Left colon (tissue), 2 donors: Measurements from ENCODE around the gene HDAC3. TPM values are rescaled to one million over a fixed set of nuclear protein-coding genes. Genes with fewer than 3 reads are reported as not detected.
A peak's percentile ranks its signal among the peaks of the same experiment; 100 is the strongest.
"Not testable (repeated sequence)": the region's sequence is repeated elsewhere in the genome, so short reads cannot be mapped to it uniquely, and the experiment has no call there.

Experiments used
- ATAC-seq: fragments of 200-7000 bp; cut with Tn5 transposase; one replicate; pipeline ENCODE4 v1.9.1; 2020; ENCODE audit warnings: mild to moderate bottlenecking, moderate library complexity
- DNase-seq, 2 donors: peaks; one replicate each; pipeline ENCODE4 v3.0.0-alpha.2; 2020
- intact Hi-C, 2 donors: fragments of 100-400 bp; cut with DNase I in 1 of 2; cut with micrococcal nuclease in 1 of 2; formaldehyde crosslinking; loops; one replicate each; pipeline versions ENCODE4 v1.11.2 to v1.14.0; 2022; cut with DNase I, micrococcal nuclease
- total RNA-seq, 2 donors: library from RNA; stranded (reverse); fragmentation: NEBNext Ultra II Directional; extraction: Animal tissue kit (Norgen Biotek cat#: 25700); gene quantifications; one replicate each; pipeline ENCODE4 v1.2.1, GENCODE V29; 2021
- donor health status: DM: no; HTN: no; CAD: no.
- donor health status: DM: yes; HTN: yes; CAD: no.

The HDAC3 gene
- total RNA-seq, 2 donors from 2014 or later = 37.8 to 40.5 TPM

DNA sequence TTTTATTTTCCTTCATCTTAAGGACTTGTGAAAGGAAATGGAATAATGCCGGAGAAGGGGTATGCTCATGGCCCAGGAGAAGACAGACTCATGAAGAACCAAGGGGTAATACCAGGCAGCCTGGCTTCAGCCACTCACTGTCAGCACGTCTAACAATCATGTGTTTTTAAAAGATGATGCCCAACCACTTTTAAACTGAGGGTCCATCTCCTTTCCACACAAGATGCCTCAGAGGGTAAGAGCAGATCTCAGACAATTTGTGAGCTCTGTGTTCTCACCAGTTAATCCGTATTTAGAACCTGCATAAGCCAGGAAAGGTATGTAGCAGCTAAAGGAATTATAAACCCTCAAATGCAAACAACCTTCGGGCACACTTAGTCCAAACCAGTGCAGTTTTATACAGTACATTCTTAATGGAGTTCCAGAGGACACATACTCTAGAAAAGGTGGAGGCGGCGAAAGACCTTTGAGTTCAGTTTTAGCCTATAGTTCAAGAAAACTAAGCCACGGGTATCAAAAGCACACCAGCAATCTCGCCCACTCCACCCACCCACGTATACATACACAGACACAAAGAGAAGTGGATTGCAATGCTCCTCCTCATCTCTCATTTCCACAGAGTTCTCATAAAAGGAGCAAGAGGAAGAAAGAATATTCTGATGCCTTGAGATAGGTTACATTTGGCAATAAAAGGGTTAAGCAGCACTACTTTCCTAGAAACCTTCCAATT lies 20.5 kb downstream of the HDAC3 start:
- DNase-seq (no peak), ATAC-seq (no peak)
- intact Hi-C loops = no loop called here

- DNase-seq (no peak), ATAC-seq (no peak)
- intact Hi-C loops = no loop called here
Observed at GRCh38 chr5:141613344-141613743, 23.3 kb downstream of the HDAC3 start.

DNA sequence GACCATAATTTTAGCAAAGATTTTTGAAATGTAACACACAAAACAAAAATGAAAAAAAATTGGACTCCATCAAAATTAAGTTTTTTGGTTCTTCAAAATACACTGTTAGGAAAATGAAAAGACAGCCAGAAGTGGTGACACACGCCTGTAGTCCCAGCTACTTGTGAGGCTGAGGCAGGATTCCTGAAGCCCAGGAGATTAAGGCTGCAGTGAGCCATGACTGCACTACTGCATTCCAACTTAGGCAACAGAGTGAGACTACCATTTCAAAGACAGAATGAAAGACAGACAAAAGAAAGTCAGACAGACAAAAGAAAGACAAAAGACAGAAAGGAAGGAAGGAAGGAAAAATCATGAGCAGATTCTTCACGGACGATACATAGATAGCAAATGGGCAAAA lies 25.4 kb downstream of the HDAC3 start:
- DNase-seq (no peak), ATAC-seq (no peak)
- intact Hi-C loops = no loop called here

DNA sequence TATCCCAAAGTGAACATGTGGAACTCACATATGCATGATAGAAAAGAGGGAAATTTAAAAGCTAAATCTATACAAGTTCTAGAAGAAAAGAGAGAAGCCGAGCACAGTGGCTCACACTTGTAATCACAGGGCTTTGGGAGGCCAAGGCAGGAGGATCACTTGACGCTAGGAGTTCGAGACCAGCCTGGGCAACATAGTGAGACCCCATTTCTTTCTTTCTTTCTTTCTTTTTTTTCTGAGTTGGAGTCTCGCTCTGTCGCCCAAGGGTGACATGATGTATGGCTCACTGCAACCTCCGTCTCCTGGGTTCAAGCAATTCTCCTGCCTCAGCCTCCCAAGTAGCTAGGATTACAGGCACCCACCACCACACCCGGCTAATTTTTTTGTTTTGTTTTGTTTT lies 26.7 kb downstream of the HDAC3 start:
- DNase-seq, ATAC-seq, intact Hi-C loops: not testable (repeated sequence)

DNA sequence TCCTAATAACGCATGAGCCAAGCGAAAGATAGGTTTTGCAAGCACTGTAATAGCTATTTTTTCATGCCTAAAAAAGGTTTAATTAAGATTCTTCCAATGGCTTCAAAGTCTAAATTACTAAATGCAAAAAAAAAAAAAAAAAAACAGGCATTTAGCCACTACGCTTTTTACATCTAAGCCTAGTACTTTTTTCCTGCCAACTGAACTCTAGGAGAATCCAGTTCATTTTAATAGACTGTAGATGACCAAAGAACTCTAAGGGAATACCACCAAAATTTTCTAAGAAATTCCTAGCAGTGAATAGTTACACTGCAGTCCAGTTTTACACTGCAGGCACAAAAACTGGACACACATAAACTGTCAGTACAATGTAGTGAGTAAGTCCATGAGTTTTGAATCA lies 27.6 kb downstream of the HDAC3 start:
- intact Hi-C loops = no loop called here
- ATAC-seq (no peak), DNase-seq (no peak)

DNA sequence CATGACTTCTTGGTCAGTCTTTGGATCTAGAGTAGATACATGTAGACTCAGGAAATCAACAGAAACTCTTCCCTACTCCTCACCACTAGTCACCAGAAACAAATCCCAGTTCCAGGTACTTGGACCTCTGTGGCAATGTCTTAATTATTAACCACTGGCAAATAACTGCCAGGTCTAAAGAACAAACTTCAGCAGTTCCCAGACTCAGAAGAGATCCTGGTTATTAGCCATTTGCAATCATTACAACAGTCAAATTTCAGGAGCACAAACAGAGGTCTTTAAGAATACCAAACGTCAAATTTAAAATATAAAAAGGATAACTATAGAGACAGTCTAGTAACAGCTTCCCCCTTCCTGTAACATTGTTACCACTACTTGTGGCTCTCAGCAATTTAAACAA lies 28.1 kb downstream of the HDAC3 start:
- ATAC-seq = no peak
- intact Hi-C loops = no loop called here
- no peak for DNase-seq

- intact Hi-C loops = no loop called here
- DNase-seq = no peak
- no peak for ATAC-seq
Observed at GRCh38 chr5:141608046-141608445, 28.6 kb downstream of the HDAC3 start.

DNA sequence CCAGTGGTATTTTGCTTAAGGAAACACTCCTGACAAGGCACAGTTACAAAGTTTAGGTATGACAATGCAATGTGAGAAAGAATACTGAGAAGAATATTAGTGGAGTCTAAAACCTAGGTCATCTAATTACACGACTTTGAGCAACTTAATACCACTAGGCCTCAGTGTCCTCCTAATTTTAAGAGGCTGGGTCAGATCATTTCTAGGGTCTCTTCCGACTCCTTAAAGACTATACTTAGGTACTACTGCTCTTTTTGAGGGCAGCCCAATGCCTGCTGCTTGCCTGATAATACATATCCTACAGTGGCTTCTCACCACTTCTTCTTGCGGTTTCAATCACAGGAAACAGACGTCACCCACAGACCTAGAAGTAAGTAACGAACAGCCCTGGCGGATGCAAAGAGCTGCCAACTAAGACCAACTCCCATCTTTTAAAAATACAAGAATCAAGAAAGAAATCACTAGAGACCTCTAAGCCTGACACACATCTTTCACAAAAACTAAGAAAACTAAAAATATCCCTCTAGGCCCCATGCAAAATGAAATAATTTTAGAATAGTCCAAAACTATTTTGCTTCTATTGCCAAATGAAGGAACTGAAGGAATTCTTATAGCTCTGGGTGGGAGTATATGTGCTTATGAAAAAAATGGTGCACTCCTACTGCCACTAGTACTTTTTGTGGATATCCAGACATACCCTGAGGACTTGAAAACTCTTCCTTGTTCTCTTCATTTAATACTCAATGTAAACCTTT lies 30.9 kb downstream of the HDAC3 start:
- intact Hi-C loops = no loop called here
- peak; percentile 39 for ATAC-seq
- peak; percentile 45 to 47 for DNase-seq

GRCh38 chr5:141603923-141604717 lies 32.5 kb downstream of the HDAC3 start:
- intact Hi-C loops = no loop called here
- ATAC-seq (peak; percentile 95), DNase-seq (peak; percentile 19 to 63)

DNA sequence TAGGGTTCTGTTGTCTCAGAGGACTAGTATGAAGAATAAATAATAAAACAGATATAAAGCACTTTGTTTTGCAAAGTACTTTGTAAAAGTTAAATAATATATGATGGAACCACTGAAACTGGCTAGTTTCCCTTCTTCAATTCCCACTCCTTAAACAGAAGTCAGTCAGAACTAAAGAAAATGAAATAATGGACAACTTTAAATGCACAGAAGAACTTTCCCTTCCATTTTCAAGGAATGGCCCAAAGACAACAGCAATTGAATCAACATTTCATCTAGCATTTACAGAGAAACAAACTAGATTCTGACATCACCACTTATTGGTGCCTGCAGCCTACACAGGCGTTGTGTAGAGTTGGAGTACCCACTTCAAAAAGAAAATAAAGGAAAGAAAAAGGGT lies 34.0 kb downstream of the HDAC3 start:
- ATAC-seq = no peak
- intact Hi-C loops = no loop called here
- no peak for DNase-seq

GRCh38 chr5:141598391-141599345 lies 38.0 kb downstream of the HDAC3 start:
- DNase-seq (no peak), ATAC-seq (no peak)
- intact Hi-C loops = no loop called here

GRCh38 chr5:141597814-141598213 lies 38.8 kb downstream of the HDAC3 start:
- no peak for ATAC-seq
- DNase-seq = no peak
- intact Hi-C loops = no loop called here

DNA sequence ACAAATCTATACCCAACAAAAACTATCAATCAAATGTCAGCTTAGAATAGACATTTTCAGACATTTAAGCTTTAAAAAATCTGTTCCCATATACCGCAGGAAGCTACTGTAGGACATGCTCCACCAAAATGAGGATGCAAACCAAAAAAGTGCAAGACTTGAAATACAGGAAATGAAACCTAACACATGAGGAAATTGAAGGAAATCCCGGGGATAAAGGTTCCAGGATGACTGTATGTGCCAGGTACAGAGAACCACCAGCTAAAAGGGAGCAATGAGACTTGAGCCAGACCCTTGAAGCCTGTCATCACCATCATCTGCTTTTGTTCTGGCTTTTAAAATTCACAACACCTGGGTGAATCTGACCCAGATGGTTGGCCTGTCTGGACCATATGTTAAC lies 39.3 kb downstream of the HDAC3 start:
- intact Hi-C loops = no loop called here
- peak; percentile 27 for ATAC-seq
- DNase-seq = no peak

- DNase-seq (no peak), ATAC-seq (no peak)
- intact Hi-C loops = no loop called here
Observed at GRCh38 chr5:141596867-141597266, 39.8 kb downstream of the HDAC3 start.

DNA sequence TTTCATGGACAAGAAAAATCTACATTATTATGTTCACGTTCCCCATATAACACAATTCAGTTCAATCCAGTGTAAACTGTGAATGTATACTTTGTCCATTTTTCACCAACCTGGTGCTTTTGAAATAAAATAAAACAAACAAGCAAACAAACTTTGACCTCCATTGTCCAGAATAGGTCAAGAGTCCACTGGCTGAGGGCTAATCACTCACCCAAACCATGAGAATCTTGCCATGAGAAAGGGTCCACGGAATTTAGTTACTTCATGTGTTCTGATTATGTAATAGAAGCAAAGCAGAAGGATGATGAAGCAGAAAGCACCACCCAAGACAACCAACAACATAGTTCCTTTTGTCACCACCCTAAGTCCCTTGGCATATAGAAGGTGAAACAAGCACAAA lies 46.5 kb downstream of the HDAC3 start:
- intact Hi-C loops = no loop called here
- ATAC-seq = no peak
- no peak for DNase-seq

GRCh38 chr5:141586246-141586645 lies 50.4 kb downstream of the HDAC3 start:
- ATAC-seq (no peak), DNase-seq (no peak)
- intact Hi-C loops = loop anchor here in 1 of 2 donors (5.0 kb wide), 1 partner anchor 36 kb away; no protein-coding TSS in a partner anchor

DNA sequence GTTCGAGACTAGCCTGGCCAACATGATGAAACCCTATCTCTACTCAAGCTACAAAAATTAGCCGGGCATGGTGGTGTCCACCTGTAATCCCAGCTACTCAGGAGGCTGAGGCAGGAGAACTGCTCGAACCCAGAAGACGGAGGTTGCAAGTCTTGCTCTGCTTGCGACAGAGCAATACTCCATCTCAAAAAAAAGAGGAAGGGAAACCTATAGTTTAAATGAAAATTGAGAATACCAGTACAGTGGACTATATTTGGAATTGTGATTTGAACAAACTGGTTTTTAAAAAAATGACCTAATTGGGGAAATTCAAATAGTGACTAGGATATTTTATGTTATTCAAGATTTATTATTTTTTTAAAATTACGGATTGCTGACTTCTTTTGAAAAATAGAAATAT lies 51.1 kb downstream of the HDAC3 start:
- DNase-seq (no peak), ATAC-seq (no peak)
- intact Hi-C loops = loop anchor here in 1 of 2 donors (5.0 kb wide), 1 partner anchor 37 kb away; no protein-coding TSS in a partner anchor

GRCh38 chr5:141574122-141574510 lies 62.5 kb downstream of the HDAC3 start:
- DNase-seq (no peak), ATAC-seq (no peak)
- intact Hi-C loops = no loop called here
